KMS-11 (cell line): Measurements from ENCODE around the gene SURF4.

Source experiments
- H2AFZ ChIP-seq: fragments of 200-600 bp; sonication (generic); 2 replicates; pipeline ENCODE4 v1.6.1; 2016; ENCODE audit warnings: antibody characterized with exemption, mixed run types, low read depth
- H3K27ac ChIP-seq: fragments of 200-600 bp; sonication (generic); 2 replicates; pipeline ENCODE4 v1.6.1; 2016; ENCODE audit warnings: mild to moderate bottlenecking, mixed run types
- H3K27me3 ChIP-seq: fragments of 200-600 bp; sonication (generic); 2 replicates; pipeline ENCODE4 v1.6.1; 2017; ENCODE audit warnings: mild to moderate bottlenecking, low read depth, mixed run types, moderate library complexity; ENCODE audit not compliant: insufficient read depth
- H3K36me3 ChIP-seq: fragments of 200-600 bp; sonication (generic); 2 replicates; pipeline ENCODE4 v1.6.1; 2017; ENCODE audit warnings: mild to moderate bottlenecking, mixed run types; ENCODE audit not compliant: insufficient read depth
- H3K4me1 ChIP-seq: fragments of 200-600 bp; sonication (generic); 2 replicates; pipeline ENCODE4 v1.6.1; 2016; ENCODE audit warnings: mild to moderate bottlenecking, low read depth, mixed run types; ENCODE audit not compliant: poor library complexity, severe bottlenecking
- H3K4me2 ChIP-seq: fragments of 200-600 bp; sonication (generic); 2 replicates; pipeline ENCODE4 v1.7.0; 2016; ENCODE audit warnings: mild to moderate bottlenecking, mixed run types
- H3K4me3 ChIP-seq: fragments of 200-600 bp; sonication (generic); IDR thresholded peaks from 2 replicates; pipeline ENCODE4 v1.6.1; 2017; ENCODE audit warnings: low read depth, low read length, mixed read lengths; ENCODE audit not compliant: insufficient read depth
- H3K79me2 ChIP-seq: fragments of 200-600 bp; sonication (generic); 2 replicates; pipeline ENCODE4 v1.6.1; 2016; ENCODE audit warnings: low read depth, mixed run types; ENCODE audit not compliant: insufficient read depth
- H3K9ac ChIP-seq: fragments of 200-600 bp; sonication (generic); 2 replicates; pipeline ENCODE4 v1.6.1; 2016; ENCODE audit warnings: mild to moderate bottlenecking, mixed run types
- H4K20me1 ChIP-seq: fragments of 200-600 bp; sonication (generic); 2 replicates; pipeline ENCODE4 v1.6.1; 2016; ENCODE audit warnings: mild to moderate bottlenecking, mixed run types; ENCODE audit not compliant: insufficient read depth
- TF ChIP-seq, protein P1 (sequence below): fragments of 200-600 bp; sonication (generic); conservative IDR thresholded peaks from 2 replicates; pipeline ENCODE4 v1.6.1; 2017; ENCODE audit warnings: low read depth, mild to moderate bottlenecking, antibody characterized with exemption, low read length, moderate library complexity, mixed read lengths

The SURF4 gene

DNA sequence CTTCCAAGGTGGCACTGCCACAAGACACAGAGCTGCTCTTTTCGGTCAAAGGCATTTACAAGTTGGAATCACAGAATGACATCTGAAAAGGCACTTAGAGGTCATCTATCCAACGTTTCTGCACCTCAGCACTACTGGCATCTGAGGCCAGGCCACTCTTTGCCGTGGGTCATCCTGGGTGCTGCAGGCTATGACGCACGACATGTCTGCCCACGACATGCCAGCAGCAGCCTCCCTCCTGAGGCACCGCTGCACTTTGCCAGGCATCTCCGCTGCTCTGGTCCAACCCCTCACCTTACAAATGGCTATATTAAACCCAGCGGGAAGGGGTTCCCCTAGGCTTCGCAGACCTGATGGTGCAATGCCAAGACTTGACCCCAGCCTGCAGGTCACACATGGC lies 8.1 kb downstream of the SURF4 start:
- H4K20me1 ChIP-seq = 0 out of 2 replicates have a peak, but pooled peaks cover 3% of the 10 kb centered on the region
- no peaks in the 10 kb centered on the region for H3K27me3 ChIP-seq

DNA sequence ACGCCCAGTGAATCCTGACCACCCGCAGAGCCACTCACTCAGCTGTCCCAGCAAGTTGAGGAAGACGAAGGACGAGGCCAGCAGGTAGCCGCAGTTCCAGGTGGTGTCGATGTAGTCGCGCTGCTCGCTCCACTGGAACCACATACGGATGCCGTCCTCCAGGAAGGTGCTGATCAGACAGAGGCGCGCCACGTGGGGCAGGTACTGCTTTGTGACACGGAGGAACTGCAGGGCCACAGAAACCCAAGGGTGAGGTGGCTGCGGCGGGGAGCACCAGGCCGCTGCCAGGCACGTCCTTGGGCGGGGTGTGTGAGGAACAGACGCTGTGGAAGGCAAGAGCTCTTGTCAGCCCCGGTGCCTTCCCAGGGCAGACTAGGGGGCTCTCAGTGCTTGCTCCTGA lies 8.6 kb downstream of the SURF4 start:
- TF ChIP-seq, protein P1, sequence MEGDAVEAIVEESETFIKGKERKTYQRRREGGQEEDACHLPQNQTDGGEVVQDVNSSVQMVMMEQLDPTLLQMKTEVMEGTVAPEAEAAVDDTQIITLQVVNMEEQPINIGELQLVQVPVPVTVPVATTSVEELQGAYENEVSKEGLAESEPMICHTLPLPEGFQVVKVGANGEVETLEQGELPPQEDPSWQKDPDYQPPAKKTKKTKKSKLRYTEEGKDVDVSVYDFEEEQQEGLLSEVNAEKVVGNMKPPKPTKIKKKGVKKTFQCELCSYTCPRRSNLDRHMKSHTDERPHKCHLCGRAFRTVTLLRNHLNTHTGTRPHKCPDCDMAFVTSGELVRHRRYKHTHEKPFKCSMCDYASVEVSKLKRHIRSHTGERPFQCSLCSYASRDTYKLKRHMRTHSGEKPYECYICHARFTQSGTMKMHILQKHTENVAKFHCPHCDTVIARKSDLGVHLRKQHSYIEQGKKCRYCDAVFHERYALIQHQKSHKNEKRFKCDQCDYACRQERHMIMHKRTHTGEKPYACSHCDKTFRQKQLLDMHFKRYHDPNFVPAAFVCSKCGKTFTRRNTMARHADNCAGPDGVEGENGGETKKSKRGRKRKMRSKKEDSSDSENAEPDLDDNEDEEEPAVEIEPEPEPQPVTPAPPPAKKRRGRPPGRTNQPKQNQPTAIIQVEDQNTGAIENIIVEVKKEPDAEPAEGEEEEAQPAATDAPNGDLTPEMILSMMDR = no peak
- Histone ChIP-seq H3K36me3 (peaks cover 3% of the 10 kb centered on the region; the same call in 1 of the 2 replicates), H3K79me2 (peaks cover 60% of the 10 kb centered on the region)

More for the DNA sequence above, 8.1 kb downstream of the SURF4 start:
- Histone ChIP-seq H3K4me2 (no peak overlapping the region), H3K79me2 (peaks cover 66% of the 10 kb centered on the region), H3K27ac (no peak overlapping the region), H3K4me1 (no peaks in the 10 kb centered on the region), H3K36me3 (peaks cover 3% of the 10 kb centered on the region; the same call in 1 of the 2 replicates), H3K9ac (no peak overlapping the region), H2AFZ (no peak overlapping the region), H3K4me3 (no peak overlapping the region)
- TF ChIP-seq, protein P1 = no peak

DNA sequence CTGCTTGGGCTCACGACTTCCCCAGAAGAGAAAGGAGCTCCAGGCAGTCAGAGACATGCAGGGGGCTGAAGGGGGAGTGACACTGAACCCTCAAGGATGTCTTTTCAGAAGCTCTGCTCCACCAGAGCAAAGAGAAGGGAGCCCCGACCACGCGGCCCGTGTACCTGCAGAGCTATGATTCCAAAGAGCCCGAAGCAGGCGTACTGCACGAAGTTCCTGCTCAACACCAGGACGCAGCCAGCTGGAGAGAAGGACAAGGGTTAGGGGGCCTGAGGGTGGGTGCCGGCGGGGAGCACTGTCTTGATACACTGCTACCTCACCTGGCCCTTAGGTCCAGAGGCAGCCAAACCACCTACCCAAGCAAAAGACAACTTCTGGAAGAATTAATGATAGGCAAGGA lies 9.4 kb downstream of the SURF4 start:
- TF ChIP-seq, protein P1 = no peak
- Histone ChIP-seq H3K79me2 (peaks cover 52% of the 10 kb centered on the region), H3K9ac (no peak overlapping the region), H3K4me2 (no peak overlapping the region), H3K27me3 (no peaks in the 10 kb centered on the region), H2AFZ (no peak overlapping the region), H3K27ac (no peak overlapping the region), H3K36me3 (peaks cover 3% of the 10 kb centered on the region; the same call in 1 of the 2 replicates), H4K20me1 (0 out of 2 replicates have a peak, but pooled peaks cover 3% of the 10 kb centered on the region), H3K4me1 (no peaks in the 10 kb centered on the region), H3K4me3 (no peak overlapping the region)

More for the DNA sequence above, 8.6 kb downstream of the SURF4 start:
- H3K27ac ChIP-seq = no peak overlapping the region
- no peak overlapping the region for H2AFZ ChIP-seq
- no peaks in the 10 kb centered on the region for H3K27me3 ChIP-seq
- H3K4me1 ChIP-seq = no peaks in the 10 kb centered on the region
- 0 out of 2 replicates have a peak, but pooled peaks cover 3% of the 10 kb centered on the region for H4K20me1 ChIP-seq
- no peak overlapping the region for H3K4me3 ChIP-seq
- no peak overlapping the region for H3K9ac ChIP-seq
- H3K4me2 ChIP-seq = no peak overlapping the region

DNA sequence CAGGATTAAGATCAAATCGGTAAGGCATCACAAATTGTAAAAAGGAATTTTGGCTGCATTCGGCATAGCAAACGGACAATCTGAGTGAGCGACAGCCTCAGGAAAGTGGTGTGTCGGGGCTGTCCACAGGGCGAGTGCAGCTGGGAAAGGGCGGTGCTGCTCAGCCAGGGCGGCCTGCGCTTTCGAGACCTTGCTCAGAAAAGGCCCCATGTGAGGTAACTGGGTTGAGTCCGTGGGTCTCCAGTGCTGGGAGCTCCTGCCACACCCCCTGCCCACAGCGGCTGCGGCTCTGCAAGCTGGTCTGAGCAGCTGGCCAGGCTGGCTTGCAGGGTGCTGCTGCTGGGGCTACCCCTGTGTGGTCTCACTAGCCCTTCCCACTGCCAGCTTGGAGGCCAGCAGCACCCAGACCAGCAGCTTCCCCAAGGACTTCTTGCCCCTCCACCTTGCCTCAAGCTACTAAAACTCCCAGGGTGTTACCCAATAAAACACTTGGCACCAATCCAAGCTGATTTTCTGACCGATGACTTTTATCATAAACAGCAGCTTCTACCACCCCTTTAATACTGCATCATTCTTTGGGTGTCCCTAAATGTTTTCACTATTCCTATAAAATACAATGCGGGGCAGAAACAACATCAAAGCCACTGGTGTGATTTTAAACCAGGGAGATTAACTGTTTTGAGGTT lies 13.4 kb downstream of the SURF4 start:
- H3K36me3 ChIP-seq = peaks cover 3% of the 10 kb centered on the region; the same call in 1 of the 2 replicates
- no peak overlapping the region for H2AFZ ChIP-seq
- H3K4me3 ChIP-seq = no peak overlapping the region
- H3K27ac ChIP-seq = no peak overlapping the region
- H3K4me1 ChIP-seq = peaks cover 2% of the 10 kb centered on the region
- no peaks in the 10 kb centered on the region for H3K27me3 ChIP-seq
- no peak overlapping the region for H3K4me2 ChIP-seq
- H3K79me2 ChIP-seq = peaks cover 15% of the 10 kb centered on the region; the same call in 1 of the 2 replicates
- TF ChIP-seq, protein P1 = no peak
- no peaks in the 10 kb centered on the region for H4K20me1 ChIP-seq
- H3K9ac ChIP-seq = no peak overlapping the region
